HEK293 (cell line): ENCODE measurements around the gene GUK1.

ENCODE experiments used
- CTCF ChIA-PET: fragments of 350-600 bp; formaldehyde crosslinking; extraction: SDS; loops from one replicate; lab custom pipeline; 2021; ENCODE audit warnings: antibody characterized with exemption; lab: Yijun Ruan, JAX
- POLR2A ChIA-PET: fragments of 300-600 bp; formaldehyde crosslinking; extraction: SDS; loops from one replicate; lab custom pipeline; 2020; ENCODE audit warnings: antibody characterized with exemption, inconsistent platforms; lab: Yijun Ruan, JAX
- H3K27ac ChIP-seq: fragments of 200-500 bp; sonication (Bioruptor generic); 2 replicates; pipeline ENCODE4 v1.5.1; 2014; ENCODE audit warnings: low read depth, low read length, control low read depth, inconsistent platforms; ENCODE audit errors: extremely low read depth
- H3K36me3 ChIP-seq, 2 experiments: fragments of 200-500 bp in 1 of 2; sonication (Bioruptor generic) in 1 of 2; 1 replicate in 1 of 2; 2 replicates in 1 of 2; pipeline ENCODE4 v1.5.1; 2014 to 2017; ENCODE audit warnings: inconsistent platforms in 2 of 2, low read length in 2 of 2; ENCODE audit not compliant: control insufficient read depth in 2 of 2, insufficient read depth in 1 of 2
- H3K4me1 ChIP-seq: fragments of 200-500 bp; sonication (Bioruptor generic); 2 replicates; pipeline ENCODE4 v1.5.1; 2014; ENCODE audit warnings: mild to moderate bottlenecking, low read length, inconsistent platforms; ENCODE audit not compliant: control insufficient read depth, insufficient read depth
- H3K4me3 ChIP-seq: 2 replicates; pipeline ENCODE4 v1.5.1; 2011; ENCODE audit warnings: low read depth, mild to moderate bottlenecking, control low read depth, low read length, moderate library complexity
- H3K9me3 ChIP-seq: fragments of 200-500 bp; sonication (Bioruptor generic); 2 replicates; pipeline ENCODE4 v1.5.1; 2014; ENCODE audit warnings: low read depth, low read length, inconsistent platforms; ENCODE audit not compliant: control insufficient read depth, insufficient read depth
- HIC1 ChIP-seq: fragments of 450-650 bp; formaldehyde crosslinking; IDR thresholded peaks from 2 replicates; pipeline ENCODE4 v1.5.1; 2016; ENCODE audit warnings: missing biosample characterization, missing genetic modification characterization
- MEIS1 ChIP-seq: sonication (generic); formaldehyde crosslinking; IDR thresholded peaks from 2 replicates; pipeline ENCODE4 v1.8.1; 2022; ENCODE audit warnings: missing genetic modification reagents, mild to moderate bottlenecking, borderline replicate concordance
- ZNF138 ChIP-seq: fragments of 450-650 bp; formaldehyde crosslinking; IDR thresholded peaks from 2 replicates; pipeline ENCODE4 v1.5.1; 2016; ENCODE audit warnings: missing biosample characterization, missing genetic modification characterization, borderline replicate concordance
- ZNF202 ChIP-seq: fragments of 450-650 bp; formaldehyde crosslinking; IDR thresholded peaks from 2 replicates; pipeline ENCODE4 v1.5.1; 2016; ENCODE audit warnings: missing biosample characterization, missing genetic modification characterization, borderline replicate concordance
- ZNF23 ChIP-seq: fragments of 450-650 bp; formaldehyde crosslinking; IDR thresholded peaks from 2 replicates; pipeline ENCODE4 v1.5.1; 2016; ENCODE audit warnings: missing biosample characterization, missing genetic modification characterization, borderline replicate concordance
- ZNF404 ChIP-seq: fragments of 450-650 bp; formaldehyde crosslinking; IDR thresholded peaks from 2 replicates; pipeline ENCODE4 v1.5.1; 2017; ENCODE audit warnings: missing biosample characterization, missing genetic modification characterization
- ZNF501 ChIP-seq: fragments of 450-650 bp; formaldehyde crosslinking; IDR thresholded peaks from 2 replicates; pipeline ENCODE4 v1.5.1; 2016; ENCODE audit warnings: missing biosample characterization, missing genetic modification characterization
- ZNF529 ChIP-seq: fragments of 450-650 bp; formaldehyde crosslinking; IDR thresholded peaks from 2 replicates; pipeline ENCODE4 v1.5.1; 2017; ENCODE audit warnings: missing genetic modification characterization, missing biosample characterization; ENCODE audit not compliant: insufficient replicate concordance
- ZNF600 ChIP-seq: fragments of 450-650 bp; formaldehyde crosslinking; IDR thresholded peaks from 2 replicates; pipeline ENCODE4 v1.5.1; 2016; ENCODE audit warnings: missing biosample characterization, missing genetic modification characterization
- ZNF692 ChIP-seq: fragments of 450-650 bp; formaldehyde crosslinking; IDR thresholded peaks from 2 replicates; pipeline ENCODE4 v1.5.1; 2016; ENCODE audit warnings: missing biosample characterization, missing genetic modification characterization
- ZNF830 ChIP-seq: fragments of 450-650 bp; IDR thresholded peaks from 2 replicates; pipeline ENCODE4 v1.5.0; 2018; ENCODE audit warnings: missing biosample characterization, missing genetic modification characterization, low read depth, mild to moderate bottlenecking, moderate library complexity
- TF ChIP-seq, protein P1 (sequence below): fragments of 450-650 bp; formaldehyde crosslinking; IDR thresholded peaks from 2 replicates; pipeline ENCODE4 v1.5.1; 2016; ENCODE audit warnings: missing biosample characterization, missing genetic modification characterization, borderline replicate concordance
- TF ChIP-seq, protein P2 (sequence below): fragments of 450-650 bp; formaldehyde crosslinking; IDR thresholded peaks from 2 replicates; pipeline ENCODE4 v1.5.1; 2016; ENCODE audit warnings: missing biosample characterization, missing genetic modification characterization

GUK1 gene

DNA sequence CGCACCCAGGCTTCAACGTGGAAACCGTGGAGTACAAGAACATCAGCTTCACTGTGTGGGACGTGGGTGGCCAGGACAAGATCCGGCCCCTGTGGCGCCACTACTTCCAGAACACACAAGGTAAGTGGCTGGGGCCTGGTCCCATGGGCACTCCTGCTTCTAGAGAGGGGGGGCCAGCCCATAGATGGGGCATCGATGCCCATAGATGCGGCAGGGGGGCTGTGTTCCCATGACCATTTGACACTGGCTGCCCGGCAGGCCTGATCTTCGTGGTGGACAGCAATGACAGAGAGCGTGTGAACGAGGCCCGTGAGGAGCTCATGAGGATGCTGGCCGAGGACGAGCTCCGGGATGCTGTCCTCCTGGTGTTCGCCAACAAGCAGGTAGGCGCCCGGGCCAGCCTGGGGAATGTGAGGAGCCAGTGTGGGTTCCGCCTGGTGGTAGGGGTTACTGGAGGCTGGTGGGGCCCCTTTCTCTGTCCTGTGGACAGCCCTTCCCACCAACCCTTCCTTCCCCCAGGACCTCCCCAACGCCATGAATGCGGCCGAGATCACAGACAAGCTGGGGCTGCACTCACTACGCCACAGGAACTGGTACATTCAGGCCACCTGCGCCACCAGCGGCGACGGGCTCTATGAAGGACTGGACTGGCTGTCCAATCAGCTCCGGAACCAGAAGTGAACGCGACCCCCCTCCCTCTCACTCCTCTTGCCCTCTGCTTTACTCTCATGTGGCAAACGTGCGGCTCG is 42.6 kb upstream of the GUK1 start:
- Histone ChIP-seq H3K36me3 (peaks cover 6 to 87% of the 10 kb centered on the region in 2 experiments; a peak in 2 of 3 replicates), H3K27ac (no peak overlapping the region), H3K4me1 (no peaks in the 10 kb centered on the region; the same call in 1 of the 2 replicates), H3K4me3 (no peak overlapping the region), H3K9me3 (no peaks in the 10 kb centered on the region)
- CTCF ChIA-PET: interaction anchor here (0.6 to 4.3 kb wide), 4 partner anchors 9 to 99 kb away, joined by 3 to 20 read pairs (median 6); no protein-coding TSS in a partner anchor
- POLR2A ChIA-PET: interaction anchor here (0.9 to 4.5 kb wide), 3 partner anchors 13 to 98 kb away, joined by 3 to 21 read pairs (median 3); partner anchors contain the start of gene ARF1
- TF ChIP-seq ZNF202 (tag by site-specific recombination) (0 out of 2 replicates have a peak, but pooled peaks have one; percentile 20), ZNF529 (tag by site-specific recombination) (no peak), ZNF692 (tag by site-specific recombination) (no peak), MEIS1 (CRISPR knock-in tag) (no peak), HIC1 (tag by site-specific recombination) (peak; percentile 24; the same call in 1 of the 2 replicates), ZNF830 (no peak), ZNF23 (tag by site-specific recombination) (no peak), ZNF600 (tag by site-specific recombination) (peak; percentile 91), ZNF404 (tag by site-specific recombination) (no peak), ZNF501 (no peak), ZNF138 (tag by site-specific recombination) (no peak)
- TF ChIP-seq, protein P1, sequence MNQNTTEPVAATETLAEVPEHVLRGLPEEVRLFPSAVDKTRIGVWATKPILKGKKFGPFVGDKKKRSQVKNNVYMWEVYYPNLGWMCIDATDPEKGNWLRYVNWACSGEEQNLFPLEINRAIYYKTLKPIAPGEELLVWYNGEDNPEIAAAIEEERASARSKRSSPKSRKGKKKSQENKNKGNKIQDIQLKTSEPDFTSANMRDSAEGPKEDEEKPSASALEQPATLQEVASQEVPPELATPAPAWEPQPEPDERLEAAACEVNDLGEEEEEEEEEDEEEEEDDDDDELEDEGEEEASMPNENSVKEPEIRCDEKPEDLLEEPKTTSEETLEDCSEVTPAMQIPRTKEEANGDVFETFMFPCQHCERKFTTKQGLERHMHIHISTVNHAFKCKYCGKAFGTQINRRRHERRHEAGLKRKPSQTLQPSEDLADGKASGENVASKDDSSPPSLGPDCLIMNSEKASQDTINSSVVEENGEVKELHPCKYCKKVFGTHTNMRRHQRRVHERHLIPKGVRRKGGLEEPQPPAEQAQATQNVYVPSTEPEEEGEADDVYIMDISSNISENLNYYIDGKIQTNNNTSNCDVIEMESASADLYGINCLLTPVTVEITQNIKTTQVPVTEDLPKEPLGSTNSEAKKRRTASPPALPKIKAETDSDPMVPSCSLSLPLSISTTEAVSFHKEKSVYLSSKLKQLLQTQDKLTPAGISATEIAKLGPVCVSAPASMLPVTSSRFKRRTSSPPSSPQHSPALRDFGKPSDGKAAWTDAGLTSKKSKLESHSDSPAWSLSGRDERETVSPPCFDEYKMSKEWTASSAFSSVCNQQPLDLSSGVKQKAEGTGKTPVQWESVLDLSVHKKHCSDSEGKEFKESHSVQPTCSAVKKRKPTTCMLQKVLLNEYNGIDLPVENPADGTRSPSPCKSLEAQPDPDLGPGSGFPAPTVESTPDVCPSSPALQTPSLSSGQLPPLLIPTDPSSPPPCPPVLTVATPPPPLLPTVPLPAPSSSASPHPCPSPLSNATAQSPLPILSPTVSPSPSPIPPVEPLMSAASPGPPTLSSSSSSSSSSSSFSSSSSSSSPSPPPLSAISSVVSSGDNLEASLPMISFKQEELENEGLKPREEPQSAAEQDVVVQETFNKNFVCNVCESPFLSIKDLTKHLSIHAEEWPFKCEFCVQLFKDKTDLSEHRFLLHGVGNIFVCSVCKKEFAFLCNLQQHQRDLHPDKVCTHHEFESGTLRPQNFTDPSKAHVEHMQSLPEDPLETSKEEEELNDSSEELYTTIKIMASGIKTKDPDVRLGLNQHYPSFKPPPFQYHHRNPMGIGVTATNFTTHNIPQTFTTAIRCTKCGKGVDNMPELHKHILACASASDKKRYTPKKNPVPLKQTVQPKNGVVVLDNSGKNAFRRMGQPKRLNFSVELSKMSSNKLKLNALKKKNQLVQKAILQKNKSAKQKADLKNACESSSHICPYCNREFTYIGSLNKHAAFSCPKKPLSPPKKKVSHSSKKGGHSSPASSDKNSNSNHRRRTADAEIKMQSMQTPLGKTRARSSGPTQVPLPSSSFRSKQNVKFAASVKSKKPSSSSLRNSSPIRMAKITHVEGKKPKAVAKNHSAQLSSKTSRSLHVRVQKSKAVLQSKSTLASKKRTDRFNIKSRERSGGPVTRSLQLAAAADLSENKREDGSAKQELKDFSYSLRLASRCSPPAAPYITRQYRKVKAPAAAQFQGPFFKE: 0 out of 2 replicates have a peak, but pooled peaks have one; percentile 40
- TF ChIP-seq, protein P2, sequence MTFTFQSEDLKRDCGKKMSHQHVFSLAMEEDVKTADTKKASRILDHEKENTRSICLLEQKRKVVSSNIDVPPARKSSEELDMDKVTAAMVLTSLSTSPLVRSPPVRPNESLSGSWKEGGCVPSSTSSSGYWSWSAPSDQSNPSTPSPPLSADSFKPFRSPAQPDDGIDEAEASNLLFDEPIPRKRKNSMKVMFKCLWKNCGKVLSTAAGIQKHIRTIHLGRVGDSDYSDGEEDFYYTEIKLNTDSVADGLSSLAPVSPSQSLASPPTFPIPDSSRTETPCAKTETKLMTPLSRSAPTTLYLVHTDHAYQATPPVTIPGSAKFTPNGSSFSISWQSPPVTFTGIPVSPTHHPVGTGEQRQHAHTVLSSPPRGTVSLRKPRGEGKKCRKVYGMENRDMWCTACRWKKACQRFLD: no peak
